PC-9 (cell line): Measurements from ENCODE around the gene PTTG1IP2. TPM values are rescaled to one million over a fixed set of nuclear protein-coding genes. Genes with fewer than 3 reads are reported as not detected.

Experiments
- BruUV-seq: library from RNA; stranded (reverse); fragments of 400-500 nt; replicated peaks from 2 replicates; lab custom pipeline; 2021; lab: Mats Ljungman, UMichigan
- CTCF ChIA-PET: fragments of 300-600 bp; sonication (Branson Sonifier 250); formaldehyde crosslinking; loops from one replicate; lab custom pipeline; 2022; ENCODE audit warnings: antibody characterized with exemption; lab: Charles Lee
- POLR2A ChIA-PET: fragments of 300-600 bp; sonication (Branson Sonifier 250); formaldehyde crosslinking; loops from one replicate; lab custom pipeline; 2022; ENCODE audit warnings: antibody characterized with exemption; ENCODE audit not compliant: unreplicated experiment; lab: Charles Lee
- DNase-seq, 2 experiments: peaks; one replicate each; pipeline versions ENCODE4 v3.0.0 to v3.0.0-alpha.2; 2015 to 2022; ENCODE audit warnings: mixed read lengths in 1 of 2
- H2AFZ ChIP-seq: fragments of 200-600 bp; sonication (generic); 2 replicates; pipeline ENCODE4 v1.8.1; 2017; ENCODE audit warnings: antibody characterized with exemption
- H3F3A ChIP-seq: fragments of 200-600 bp; sonication (generic); 2 replicates; pipeline ENCODE4 v1.8.1; 2017; ENCODE audit warnings: antibody characterized with exemption, mild to moderate bottlenecking, low read depth; ENCODE audit not compliant: insufficient read depth
- H3K27ac ChIP-seq: fragments of 200-600 bp; sonication (generic); 2 replicates; pipeline ENCODE4 v1.6.1; 2016; ENCODE audit warnings: mixed run types
- H3K27me3 ChIP-seq: fragments of 200-600 bp; sonication (generic); 2 replicates; pipeline ENCODE4 v1.6.1; 2016; ENCODE audit warnings: low read depth, mixed run types; ENCODE audit not compliant: insufficient read depth
- H3K36me3 ChIP-seq: fragments of 200-600 bp; sonication (generic); 2 replicates; pipeline ENCODE4 v1.6.1; 2016; ENCODE audit warnings: low read depth, mixed run types
- H3K4me1 ChIP-seq: fragments of 200-600 bp; sonication (generic); replicated peaks from 2 replicates; pipeline ENCODE4 v1.6.1; 2016; ENCODE audit warnings: mixed run types; ENCODE audit not compliant: insufficient read depth
- H3K4me2 ChIP-seq: fragments of 200-600 bp; sonication (generic); 2 replicates; pipeline ENCODE4 v1.6.1; 2017; ENCODE audit warnings: mixed run types
- H3K4me3 ChIP-seq: fragments of 200-600 bp; sonication (generic); 2 replicates; pipeline ENCODE4 v1.6.1; 2016; ENCODE audit warnings: mixed run types
- H3K79me2 ChIP-seq: fragments of 200-600 bp; sonication (generic); 2 replicates; pipeline ENCODE4 v1.6.1; 2017; ENCODE audit warnings: low read depth, mixed run types
- H3K9me2 ChIP-seq: fragments of 200-600 bp; sonication (generic); 2 replicates; pipeline ENCODE4 v1.8.1; 2017; ENCODE audit warnings: mild to moderate bottlenecking; ENCODE audit not compliant: insufficient read depth
- H3K9me3 ChIP-seq: fragments of 200-600 bp; sonication (generic); 2 replicates; pipeline ENCODE4 v1.8.1; 2016; ENCODE audit warnings: low read depth; ENCODE audit not compliant: insufficient read depth
- H4K20me1 ChIP-seq: fragments of 200-600 bp; sonication (generic); 2 replicates; pipeline ENCODE4 v1.8.1; 2017; ENCODE audit not compliant: insufficient read depth
- EZH2 ChIP-seq: fragments of 200-600 bp; sonication (generic); IDR thresholded peaks from 2 replicates; pipeline ENCODE4 v1.8.0; 2017; ENCODE audit warnings: antibody characterized with exemption, low read depth
- intact Hi-C: fragments of 100-400 bp; cut with micrococcal nuclease; formaldehyde crosslinking; loops from one replicate; pipeline ENCODE4 v1.10.0; 2022; ENCODE audit not compliant: unreplicated experiment
- total RNA-seq: library from RNA; stranded (reverse); gene quantifications from 2 replicates; pipeline ENCODE4 v1.2.3, GENCODE V29; 2021
- TF ChIP-seq, protein P1 (sequence below): fragments of 200-600 bp; sonication (generic); conservative IDR thresholded peaks from 2 replicates; pipeline ENCODE4 v1.6.1; 2017; ENCODE audit warnings: mixed run types, antibody characterized with exemption, mild to moderate bottlenecking, moderate library complexity

Gene PTTG1IP2
- total RNA-seq, 1 experiment from 2014 or later, result not detected

DNA sequence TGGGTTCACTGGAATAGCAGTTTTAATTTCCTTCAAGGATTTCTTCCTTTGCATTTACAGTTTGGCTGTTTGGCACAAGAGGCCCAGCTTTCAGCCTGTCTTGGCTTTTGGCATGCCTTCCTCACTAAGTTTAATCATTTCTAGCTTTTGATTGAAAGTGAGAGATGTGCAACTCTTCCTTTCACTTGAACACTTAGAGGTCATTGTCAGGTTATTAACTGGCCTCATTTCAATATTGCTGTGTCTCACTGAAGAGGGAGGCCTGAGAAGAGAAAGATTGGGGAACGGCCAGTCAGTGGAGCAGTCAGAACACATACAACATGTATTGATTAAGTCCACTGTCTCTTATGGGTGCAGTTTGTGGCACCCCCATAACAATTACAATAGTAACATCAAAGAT is 33.9 kb downstream of the PTTG1IP2 start:
- CTCF ChIA-PET, result no interaction called here
- Histone ChIP-seq H2AFZ (no peak overlapping the region), H3K4me2 (no peak overlapping the region), H3K36me3 (no peaks in the 10 kb centered on the region), H3K9me2 (no peaks in the 10 kb centered on the region; the same call in 1 of the 2 replicates), H3K4me3 (no peak overlapping the region), H3K4me1 (no peaks in the 10 kb centered on the region), H3F3A (no peaks in the 10 kb centered on the region), H3K79me2 (no peaks in the 10 kb centered on the region), H3K27me3 (no peaks in the 10 kb centered on the region), H3K9me3 (no peaks in the 10 kb centered on the region), H4K20me1 (no peaks in the 10 kb centered on the region), H3K27ac (no peak overlapping the region)
- POLR2A ChIA-PET, result no interaction called here
- DNase-seq, result no peak
- no peak for TF ChIP-seq EZH2
- TF ChIP-seq, protein P1, sequence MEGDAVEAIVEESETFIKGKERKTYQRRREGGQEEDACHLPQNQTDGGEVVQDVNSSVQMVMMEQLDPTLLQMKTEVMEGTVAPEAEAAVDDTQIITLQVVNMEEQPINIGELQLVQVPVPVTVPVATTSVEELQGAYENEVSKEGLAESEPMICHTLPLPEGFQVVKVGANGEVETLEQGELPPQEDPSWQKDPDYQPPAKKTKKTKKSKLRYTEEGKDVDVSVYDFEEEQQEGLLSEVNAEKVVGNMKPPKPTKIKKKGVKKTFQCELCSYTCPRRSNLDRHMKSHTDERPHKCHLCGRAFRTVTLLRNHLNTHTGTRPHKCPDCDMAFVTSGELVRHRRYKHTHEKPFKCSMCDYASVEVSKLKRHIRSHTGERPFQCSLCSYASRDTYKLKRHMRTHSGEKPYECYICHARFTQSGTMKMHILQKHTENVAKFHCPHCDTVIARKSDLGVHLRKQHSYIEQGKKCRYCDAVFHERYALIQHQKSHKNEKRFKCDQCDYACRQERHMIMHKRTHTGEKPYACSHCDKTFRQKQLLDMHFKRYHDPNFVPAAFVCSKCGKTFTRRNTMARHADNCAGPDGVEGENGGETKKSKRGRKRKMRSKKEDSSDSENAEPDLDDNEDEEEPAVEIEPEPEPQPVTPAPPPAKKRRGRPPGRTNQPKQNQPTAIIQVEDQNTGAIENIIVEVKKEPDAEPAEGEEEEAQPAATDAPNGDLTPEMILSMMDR, result no peak
- BruUV-seq, result no TSS peak
- intact Hi-C loops, result no loop called here

DNA sequence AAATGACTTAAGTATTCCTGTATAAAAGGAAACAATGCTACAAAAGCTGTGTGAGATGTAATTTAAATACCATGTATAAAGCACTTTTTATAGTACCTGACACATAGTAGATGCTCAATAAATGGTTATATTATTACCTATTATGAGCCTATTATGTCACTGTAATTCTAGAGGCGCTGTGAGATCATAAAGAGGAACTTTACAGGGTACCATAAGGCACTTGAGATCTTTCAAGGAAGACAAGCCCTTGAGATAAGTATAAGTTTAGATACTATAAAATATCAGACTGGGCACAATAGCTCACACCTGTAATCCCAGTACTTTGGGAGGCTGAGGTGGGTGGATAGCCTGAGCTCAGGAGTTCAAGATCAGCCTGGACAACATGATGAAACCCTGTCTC is 38.3 kb downstream of the PTTG1IP2 start:
- TF ChIP-seq EZH2, result no peak
- TF ChIP-seq, protein P1, result no peak
- ChIA-PET CTCF (interaction anchor here (0.6 kb wide), 1 partner anchor 89 kb away, joined by 6 read pairs; no protein-coding TSS in a partner anchor), POLR2A (no interaction called here)
- Histone ChIP-seq H3K4me3 (no peak overlapping the region), H3F3A (no peaks in the 10 kb centered on the region), H3K9me3 (no peaks in the 10 kb centered on the region), H2AFZ (no peak overlapping the region), H3K4me1 (no peaks in the 10 kb centered on the region), H4K20me1 (no peaks in the 10 kb centered on the region), H3K4me2 (no peak overlapping the region), H3K27ac (no peak overlapping the region), H3K27me3 (no peaks in the 10 kb centered on the region), H3K9me2 (no peaks in the 10 kb centered on the region; the same call in 1 of the 2 replicates), H3K36me3 (no peaks in the 10 kb centered on the region), H3K79me2 (no peaks in the 10 kb centered on the region)
- BruUV-seq, result no TSS peak
- DNase-seq, result no peak
- intact Hi-C loops, result no loop called here

DNA sequence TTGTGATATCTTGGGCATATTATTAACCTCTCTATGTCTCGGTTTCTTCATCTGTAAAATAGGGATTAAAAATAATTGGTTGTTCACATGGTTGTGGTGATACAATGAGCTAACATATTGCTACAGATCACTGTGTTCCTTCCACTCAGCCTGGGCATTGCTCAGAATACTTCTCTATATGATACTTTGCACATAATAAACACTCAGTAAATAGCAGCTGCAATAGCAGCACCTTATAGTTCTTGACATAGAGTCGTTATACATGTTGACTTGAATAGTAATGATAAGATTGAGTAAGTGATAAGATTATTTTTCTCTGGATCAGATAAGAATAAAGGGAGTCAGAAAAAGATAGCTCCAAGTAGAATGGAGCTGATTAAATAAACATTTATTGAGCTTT is 42.3 kb downstream of the PTTG1IP2 start:
- no peaks in the 10 kb centered on the region for H4K20me1 ChIP-seq
- DNase-seq, result no peak
- no peaks in the 10 kb centered on the region for H3K36me3 ChIP-seq
- H3K4me3 ChIP-seq, result no peak overlapping the region
- no peaks in the 10 kb centered on the region for H3F3A ChIP-seq
- H3K9me3 ChIP-seq, result no peaks in the 10 kb centered on the region
- no peaks in the 10 kb centered on the region for H3K27me3 ChIP-seq
- H3K79me2 ChIP-seq, result no peaks in the 10 kb centered on the region
- BruUV-seq, result no TSS peak
- no peak for TF ChIP-seq EZH2
- TF ChIP-seq, protein P1, result no peak
- H3K27ac ChIP-seq, result no peak overlapping the region
- POLR2A ChIA-PET, result no interaction called here
- intact Hi-C loops, result no loop called here
- no peak overlapping the region for H2AFZ ChIP-seq
- H3K4me2 ChIP-seq, result no peak overlapping the region
- CTCF ChIA-PET, result no interaction called here
- no peaks in the 10 kb centered on the region for H3K4me1 ChIP-seq
- H3K9me2 ChIP-seq, result no peaks in the 10 kb centered on the region
